ENCODE measurements around the gene DGKZ.
A peak's percentile ranks its signal among the peaks of the same experiment; 100 is the strongest.

DNA sequence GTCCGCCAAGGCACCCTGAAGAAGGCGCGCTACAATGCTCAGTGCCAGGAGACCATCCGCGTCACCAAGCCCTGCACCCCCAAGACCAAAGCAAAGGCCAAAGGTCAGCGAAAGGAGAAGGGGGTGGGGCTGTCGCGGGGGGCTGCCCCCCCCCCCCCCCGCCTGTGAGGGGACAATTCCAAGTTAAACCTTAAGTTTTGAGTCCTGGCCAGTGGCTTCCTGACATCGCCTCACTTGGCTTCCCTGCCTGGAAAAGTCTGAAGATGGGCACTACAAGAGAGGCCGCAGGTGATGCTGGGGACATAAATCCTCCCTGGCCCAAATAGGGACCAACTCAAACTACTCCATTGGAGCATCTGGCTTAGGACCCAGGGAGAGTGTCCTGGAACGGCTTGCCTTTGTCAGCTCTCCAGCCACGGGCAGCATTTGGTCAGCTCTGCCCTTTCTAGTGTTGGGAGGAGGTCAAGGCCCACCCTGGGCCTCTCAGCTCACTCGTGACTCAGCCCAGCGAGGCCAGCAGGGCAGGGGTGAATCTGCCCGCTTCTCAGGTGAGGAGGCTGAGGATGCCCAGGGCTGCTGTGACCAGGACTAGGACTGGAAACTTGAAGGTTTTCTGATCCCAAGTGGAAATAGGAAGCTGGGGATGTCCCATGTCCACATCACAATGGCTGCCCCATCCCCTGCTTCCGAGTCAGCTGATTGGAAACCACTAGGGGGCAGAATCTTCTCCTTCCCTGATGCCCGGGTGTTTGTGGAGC lies 35.6 kb downstream of the DGKZ start:
- no peak for TF ChIP-seq EP300 (IDR thresholded peaks at IDR 0.05)
- peak in 4 of 5 experiments; percentile 26 to 50 (median 41) for TF ChIP-seq CTCF (IDR thresholded peaks at IDR 0.05)
- TF ChIP-seq POLR2A (IDR thresholded peaks at IDR 0.05): no peak
